HG02610 (cell line): ENCODE results near the gene SORL1.

Experiments used
- ATAC-seq: cut with Tn5 transposase; IDR thresholded peaks from one replicate; pipeline ENCODE4 v1.9.1; 2021; ENCODE audit warnings: mild to moderate bottlenecking, moderate library complexity; ENCODE audit not compliant: unreplicated experiment

SORL1 gene

GRCh38 chr11:121426476-121427399, 25.4 kb upstream of the SORL1 start:
- no peak for ATAC-seq

- no peak for ATAC-seq
Measured at GRCh38 chr11:121427400-121427744, 24.7 kb upstream of the SORL1 start.

- no peak for ATAC-seq
Measured at GRCh38 chr11:121429556-121429955, 22.6 kb upstream of the SORL1 start.

DNA sequence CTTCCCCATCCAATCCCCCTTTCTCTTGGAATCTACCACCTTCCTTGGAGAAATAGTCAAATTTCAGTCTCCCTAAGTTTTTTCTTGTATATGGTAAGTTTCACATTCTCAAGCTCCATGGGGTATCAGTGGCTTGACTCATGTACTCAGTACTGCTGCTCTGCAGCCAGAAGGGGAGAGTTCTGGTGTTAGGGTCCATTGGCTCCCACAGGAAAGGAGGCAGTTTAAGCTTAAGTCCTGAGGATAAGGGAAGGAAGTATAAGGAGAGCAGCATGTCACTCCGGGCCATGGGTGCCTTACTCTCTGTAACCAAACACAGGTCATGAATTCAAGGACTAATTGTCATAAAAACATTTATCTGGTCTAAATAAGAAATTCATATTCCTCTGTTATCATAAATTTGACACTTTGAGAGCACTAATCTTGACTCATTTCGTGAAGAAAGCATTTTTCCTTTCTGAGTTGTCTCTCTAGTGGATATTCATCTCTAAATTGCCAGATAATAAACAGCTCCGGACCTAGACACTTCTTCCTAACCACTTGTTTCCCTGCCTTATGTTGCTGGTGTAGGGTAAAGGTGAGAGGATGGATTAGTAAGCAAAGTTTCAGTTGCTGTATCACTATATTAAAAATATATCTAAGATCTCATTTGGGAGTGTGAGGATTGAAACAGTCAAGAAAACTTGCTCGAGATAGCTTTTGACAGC, 20.1 kb upstream of the SORL1 start:
- ATAC-seq: peak; percentile 60

GRCh38 chr11:121435132-121435531, 17.0 kb upstream of the SORL1 start:
- no peak for ATAC-seq

DNA sequence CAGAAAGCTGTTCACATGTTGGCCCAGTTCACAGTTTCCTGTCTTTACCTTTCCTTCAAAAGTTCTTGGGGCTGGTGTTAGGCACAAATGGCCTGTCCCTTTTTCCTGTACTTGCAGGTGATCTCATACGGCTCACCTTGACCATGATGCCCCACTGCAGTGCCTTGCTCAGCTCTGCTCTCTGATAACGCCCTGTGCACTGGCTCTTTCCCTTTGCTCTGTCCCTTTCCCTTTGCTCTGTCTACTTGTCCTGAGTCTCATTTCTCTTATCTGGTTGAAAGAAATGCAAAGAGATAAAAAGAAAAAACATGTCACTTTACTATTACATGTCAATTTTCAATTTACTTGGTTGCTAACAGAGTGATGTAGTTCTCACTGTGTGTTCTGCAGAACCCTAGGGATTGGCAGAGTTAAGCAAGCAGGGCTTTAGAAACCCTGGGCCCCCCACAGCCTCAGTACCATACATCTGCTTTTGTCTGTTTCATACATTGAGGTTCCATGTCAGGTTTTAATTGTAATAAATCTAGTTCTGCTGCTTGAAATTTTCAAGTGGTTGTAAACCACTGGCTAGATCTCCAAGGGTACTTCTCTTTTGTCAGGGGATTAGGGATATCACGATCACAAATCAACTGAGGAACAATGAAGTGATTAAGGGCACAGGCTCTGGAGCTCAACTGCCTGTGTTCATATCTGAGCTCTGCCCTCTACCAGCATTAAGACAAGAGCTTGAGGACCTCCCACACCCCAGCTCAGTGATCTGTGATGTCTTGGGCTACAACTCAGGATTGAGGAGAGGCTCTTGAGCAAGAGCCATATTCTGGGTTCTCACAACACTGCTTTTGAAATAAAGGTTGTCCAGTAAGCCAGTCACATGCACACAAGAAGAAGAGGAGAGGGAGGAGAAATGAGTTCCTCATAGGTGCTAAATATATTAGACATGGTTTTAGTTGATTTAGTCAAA, 16.3 kb upstream of the SORL1 start:
- no peak for ATAC-seq

- ATAC-seq: no peak
Measured at GRCh38 chr11:121437018-121437685, 15.0 kb upstream of the SORL1 start.

- no peak for ATAC-seq
Measured at GRCh38 chr11:121437686-121438078, 14.4 kb upstream of the SORL1 start.

DNA sequence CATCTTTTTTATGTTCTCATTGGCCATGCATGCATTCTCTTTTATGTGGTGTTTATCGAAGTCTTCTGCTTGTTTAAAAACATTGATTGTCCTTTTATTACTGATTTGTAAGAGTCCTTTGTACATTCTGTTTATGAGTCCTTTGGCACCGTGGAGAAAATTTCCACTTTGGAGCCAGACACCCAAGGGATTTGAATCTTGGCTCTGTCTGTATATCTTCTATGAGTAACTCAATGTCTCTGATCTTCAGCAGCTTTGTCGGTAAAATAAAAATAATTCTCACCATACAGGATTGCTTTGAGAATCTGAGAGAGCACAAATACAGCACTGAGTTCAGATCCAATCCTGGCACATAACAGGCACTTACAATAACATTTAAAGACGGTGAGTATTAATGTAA, 12.8 kb upstream of the SORL1 start:
- ATAC-seq: no peak

DNA sequence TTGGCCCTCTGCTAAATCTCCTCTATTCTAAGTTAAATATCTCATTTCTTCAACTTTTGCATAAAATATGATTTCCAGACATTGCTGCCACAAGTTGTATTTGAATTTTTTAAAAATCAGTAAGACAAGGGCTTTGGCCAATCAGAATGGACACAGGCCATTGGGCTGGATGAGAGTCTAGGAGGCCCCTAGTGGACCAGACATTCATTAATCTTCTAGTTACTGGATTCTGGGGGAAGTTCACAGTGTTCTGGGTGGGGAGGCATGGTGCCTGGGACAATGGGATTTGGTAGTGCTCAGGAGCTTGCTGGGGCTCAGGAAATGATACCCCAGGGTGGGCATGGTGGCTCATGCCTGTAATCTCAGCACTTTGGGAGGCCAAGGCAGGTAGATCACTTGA, 12.4 kb upstream of the SORL1 start:
- no peak for ATAC-seq

GRCh38 chr11:121441521-121441920, 10.6 kb upstream of the SORL1 start:
- ATAC-seq: no peak

DNA sequence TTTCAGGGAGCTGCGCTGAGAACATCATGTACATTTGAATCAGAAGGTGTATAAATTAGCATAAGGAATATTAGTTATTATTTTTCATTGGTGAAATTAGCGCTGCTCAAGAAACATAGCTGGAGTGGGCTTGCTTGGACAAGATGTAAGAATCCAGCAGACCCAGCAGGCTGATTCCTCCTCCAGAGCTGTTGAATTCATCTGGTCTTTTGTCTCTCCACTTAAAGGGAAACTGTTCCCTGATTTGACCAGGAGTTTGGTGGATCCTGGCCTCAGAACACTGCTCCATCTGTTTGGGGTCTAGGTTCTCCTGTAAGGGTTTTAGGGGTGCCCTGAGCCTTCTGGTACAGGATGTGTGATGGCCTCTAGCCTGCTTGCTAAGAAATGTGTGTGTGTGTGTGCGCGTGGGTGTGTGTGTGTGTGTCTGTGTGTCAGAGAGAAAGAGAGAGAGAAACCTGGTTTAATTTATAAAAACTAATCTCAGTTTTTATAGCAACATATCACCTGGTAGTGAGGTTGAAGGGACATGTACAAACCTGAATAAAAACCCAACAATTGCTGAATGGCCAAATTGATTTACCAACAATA, 8.3 kb upstream of the SORL1 start:
- no peak for ATAC-seq

DNA sequence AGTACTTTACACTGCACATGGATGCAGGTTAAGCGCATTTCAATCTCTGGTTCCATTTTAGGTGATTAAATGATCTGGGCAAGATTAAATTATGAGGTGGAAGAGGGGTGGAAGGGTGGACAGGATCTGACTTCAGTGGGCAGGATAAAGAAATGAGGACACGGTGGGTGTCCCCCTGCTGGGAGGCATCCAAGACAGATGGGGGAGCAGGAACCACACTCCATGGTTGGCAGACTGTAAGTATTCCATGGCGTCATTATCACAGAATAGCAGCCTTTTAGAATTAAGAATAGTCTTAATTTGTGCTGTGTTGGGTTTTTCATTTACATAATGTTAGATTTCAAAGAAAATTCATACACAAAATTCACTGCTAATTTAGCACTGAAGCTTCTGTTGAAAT, 7.6 kb upstream of the SORL1 start:
- no peak for ATAC-seq

GRCh38 chr11:121445071-121445768, 6.9 kb upstream of the SORL1 start:
- ATAC-seq: peak; percentile 9

- ATAC-seq: no peak
Measured at GRCh38 chr11:121446752-121447156, 5.4 kb upstream of the SORL1 start.

GRCh38 chr11:121448011-121448410, 4.1 kb upstream of the SORL1 start:
- ATAC-seq: no peak

- no peak for ATAC-seq
Measured at GRCh38 chr11:121448431-121448941, 3.6 kb upstream of the SORL1 start.

DNA sequence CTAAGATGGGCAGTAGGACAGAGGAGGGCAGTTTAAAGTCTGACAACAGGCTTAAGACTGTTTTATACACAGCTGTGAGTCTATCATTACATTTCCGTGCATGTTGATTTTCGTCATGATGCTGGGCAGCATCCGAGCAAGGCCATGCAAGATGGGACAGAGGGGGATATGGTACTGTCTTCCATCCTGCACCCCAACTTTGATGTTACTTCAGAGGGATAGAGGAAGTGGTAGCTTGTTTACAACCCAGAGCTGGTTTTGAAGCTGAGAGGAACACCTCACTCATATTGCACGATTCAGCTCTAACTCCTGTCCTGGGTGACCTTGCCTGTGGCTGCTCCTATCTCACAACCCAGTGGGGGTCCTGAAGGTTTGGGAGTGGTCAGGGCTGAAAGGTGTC, 3.0 kb upstream of the SORL1 start:
- ATAC-seq: no peak

DNA sequence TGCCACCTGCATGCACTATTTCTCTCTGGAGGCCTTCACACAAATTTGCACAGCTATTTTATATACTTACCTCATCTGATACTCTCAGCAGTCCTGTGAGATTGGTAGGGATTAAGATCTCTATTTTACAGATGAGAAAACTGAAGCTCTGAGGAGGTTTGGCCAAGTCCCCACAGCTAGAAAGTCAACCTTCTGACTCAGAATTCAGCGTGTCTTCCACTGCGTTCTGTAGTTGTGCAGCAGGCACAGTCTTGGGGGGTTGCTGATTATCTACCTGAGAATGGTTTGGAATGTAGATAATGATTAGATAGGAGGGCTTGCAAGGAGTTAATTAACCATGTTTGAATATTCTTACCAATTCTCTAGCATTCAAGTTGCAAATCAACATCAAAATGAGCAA, 2.5 kb upstream of the SORL1 start:
- no peak for ATAC-seq
